Measurements from ENCODE around the gene FOXP1. TPM values are rescaled to one million over a fixed set of nuclear protein-coding genes. Genes with fewer than 3 reads are reported as not detected.

FOXP1 gene
- total and polyA plus RNA-seq, 2 donors from 2014 or later = 6.7 to 87.2 TPM

DNA sequence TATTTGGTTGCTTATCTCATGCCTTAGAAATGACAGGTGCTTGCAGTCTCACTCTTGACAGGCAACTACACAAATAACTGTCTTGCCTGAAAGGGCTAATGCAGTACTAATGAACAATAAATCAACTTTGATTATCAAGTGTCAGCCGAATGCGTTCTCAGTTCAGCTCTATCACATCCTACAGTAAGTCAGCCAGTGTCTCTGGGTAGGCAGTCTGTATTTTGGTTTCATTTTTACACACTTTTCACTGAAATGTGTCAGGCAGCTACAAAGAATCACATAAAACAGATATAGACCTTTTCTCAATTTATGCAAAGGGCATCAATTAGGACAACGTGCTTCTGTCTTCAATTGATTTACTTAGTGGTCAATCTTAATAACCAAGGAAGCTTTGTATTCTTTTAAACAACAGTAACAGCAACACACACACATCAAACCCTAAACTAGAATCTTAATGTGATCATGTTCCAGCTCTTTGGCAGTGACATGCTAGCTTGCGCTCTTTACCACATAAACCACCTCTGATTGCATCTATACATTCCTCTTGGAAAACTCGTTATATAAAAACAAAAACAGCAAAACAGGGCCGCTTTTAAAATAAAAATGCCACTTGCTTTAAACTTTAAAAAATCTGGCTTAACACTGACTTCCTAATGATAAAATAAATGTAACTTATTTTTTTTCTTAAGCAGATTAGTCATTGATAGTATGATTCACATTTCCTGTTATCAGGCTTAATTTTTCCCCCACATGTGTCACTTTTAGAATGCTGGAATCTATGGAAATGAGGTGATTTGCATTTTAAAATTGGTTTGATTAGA is 520.4 kb downstream of the FOXP1 start:
- H3K27ac ChIP-seq (ENCODE audit: low read depth in 2 of 2, low read length in 2 of 2) = peak overlapping the region in 1 of 2 donors; percentile 76
- DNase-seq (peak in 2 of 5 donors; percentile 58 to 59), FAIRE-seq (peak; percentile 19)
- intact Hi-C loops (cut with DNase I) = no loop called here
- H3K4me1 ChIP-seq (ENCODE audit: control insufficient read depth in 2 of 3, insufficient read depth in 2 of 3, low read depth in 1 of 3, low read length in 3 of 3) = peaks cover 0 to 6% (median 2%) of the 10 kb centered on the region in 3 donors
- TF ChIP-seq, protein P1, sequence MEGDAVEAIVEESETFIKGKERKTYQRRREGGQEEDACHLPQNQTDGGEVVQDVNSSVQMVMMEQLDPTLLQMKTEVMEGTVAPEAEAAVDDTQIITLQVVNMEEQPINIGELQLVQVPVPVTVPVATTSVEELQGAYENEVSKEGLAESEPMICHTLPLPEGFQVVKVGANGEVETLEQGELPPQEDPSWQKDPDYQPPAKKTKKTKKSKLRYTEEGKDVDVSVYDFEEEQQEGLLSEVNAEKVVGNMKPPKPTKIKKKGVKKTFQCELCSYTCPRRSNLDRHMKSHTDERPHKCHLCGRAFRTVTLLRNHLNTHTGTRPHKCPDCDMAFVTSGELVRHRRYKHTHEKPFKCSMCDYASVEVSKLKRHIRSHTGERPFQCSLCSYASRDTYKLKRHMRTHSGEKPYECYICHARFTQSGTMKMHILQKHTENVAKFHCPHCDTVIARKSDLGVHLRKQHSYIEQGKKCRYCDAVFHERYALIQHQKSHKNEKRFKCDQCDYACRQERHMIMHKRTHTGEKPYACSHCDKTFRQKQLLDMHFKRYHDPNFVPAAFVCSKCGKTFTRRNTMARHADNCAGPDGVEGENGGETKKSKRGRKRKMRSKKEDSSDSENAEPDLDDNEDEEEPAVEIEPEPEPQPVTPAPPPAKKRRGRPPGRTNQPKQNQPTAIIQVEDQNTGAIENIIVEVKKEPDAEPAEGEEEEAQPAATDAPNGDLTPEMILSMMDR (IDR thresholded peaks at IDR 0.05; ENCODE audit: borderline replicate concordance, extremely low read depth, insufficient read depth) = no peak
- no peaks in the 10 kb centered on the region for H3K27me3 ChIP-seq (ENCODE audit: control insufficient read depth, insufficient read depth, low read length)
- peak overlapping the region in 2 of 3 donors; percentile 67 to 74 for H3K4me3 ChIP-seq (ENCODE audit: low read length in 3 of 3)
- H3K9ac ChIP-seq (ENCODE audit: low read length in 3 of 3) = peak overlapping the region in 2 of 3 donors; percentile 4 to 60
- no peaks in the 10 kb centered on the region for H3K36me3 ChIP-seq (ENCODE audit: control insufficient read depth in 2 of 3, insufficient read depth in 3 of 3, low read length in 3 of 3)
- H3K9me3 ChIP-seq (ENCODE audit: control insufficient read depth in 2 of 3, insufficient read depth in 1 of 3, low read length in 3 of 3) = no peaks in the 10 kb centered on the region

DNA sequence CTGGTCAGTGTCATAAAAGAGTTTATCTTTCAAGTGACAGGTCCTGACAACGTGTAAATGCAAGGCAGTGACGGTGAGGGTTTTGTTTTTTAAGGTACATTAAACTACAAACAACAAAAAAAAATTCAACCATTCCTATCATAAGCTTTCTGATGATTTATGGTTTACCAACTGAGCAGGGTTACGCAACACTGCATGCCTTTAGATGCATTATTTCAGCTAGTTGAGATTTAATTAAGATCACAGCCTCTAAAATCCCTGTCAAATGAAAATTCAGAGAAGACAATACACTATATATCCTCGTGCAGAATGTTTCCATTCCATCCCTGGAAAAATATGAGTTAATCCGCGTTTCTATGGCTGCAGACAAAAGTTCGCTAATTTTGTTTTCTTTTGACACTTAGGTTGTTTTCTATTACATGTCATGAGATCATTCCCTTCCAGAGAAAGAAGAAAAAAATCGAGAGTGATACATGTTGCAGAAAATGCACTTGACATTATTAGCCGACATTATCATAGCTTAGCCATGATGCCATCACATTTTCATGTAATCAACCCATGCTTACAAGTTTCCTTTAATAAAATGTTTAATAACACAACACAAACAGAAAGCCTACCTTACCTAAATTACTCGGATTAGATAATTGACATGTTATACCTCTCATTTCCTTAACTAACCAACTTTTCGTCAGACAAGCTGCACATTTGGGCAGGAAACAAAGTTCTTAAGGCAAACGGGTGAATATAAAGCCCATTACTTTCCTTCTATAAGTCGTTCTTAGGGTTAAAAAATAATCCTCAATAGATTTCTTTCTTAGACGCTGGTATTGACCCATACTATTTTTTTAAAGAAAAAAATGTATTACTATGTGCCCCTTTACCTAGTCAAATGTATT is 521.2 kb downstream of the FOXP1 start:
- TF ChIP-seq, protein P1 (IDR thresholded peaks at IDR 0.05; ENCODE audit: borderline replicate concordance, extremely low read depth, insufficient read depth) = no peak
- peak overlapping the region in 2 of 3 donors; percentile 67 to 74 for H3K4me3 ChIP-seq (ENCODE audit: low read length in 3 of 3)
- no peak for FAIRE-seq

DNA sequence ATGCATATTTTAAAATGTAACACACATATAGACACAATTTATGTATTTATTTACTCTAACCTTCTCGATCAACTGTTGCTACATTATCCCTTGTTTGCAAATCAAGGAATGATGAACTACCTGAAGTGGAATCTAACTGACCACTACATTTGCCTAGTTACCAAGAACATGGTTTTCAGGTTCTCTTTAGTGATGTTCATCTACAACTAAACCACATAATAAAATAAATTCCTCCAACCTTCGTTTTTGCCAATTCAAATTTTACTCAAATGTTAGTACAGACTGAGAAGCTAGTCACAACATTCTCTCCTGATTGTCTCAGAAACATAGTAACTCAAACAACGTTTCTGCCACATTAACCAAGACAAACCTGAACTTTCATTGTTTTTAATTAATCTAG is 521.9 kb downstream of the FOXP1 start:
- intact Hi-C loops (cut with DNase I) = no loop called here
- no peaks in the 10 kb centered on the region for H3K36me3 ChIP-seq (ENCODE audit: control insufficient read depth in 2 of 3, insufficient read depth in 3 of 3, low read length in 3 of 3)
- no peaks in the 10 kb centered on the region for H3K9me3 ChIP-seq (ENCODE audit: control insufficient read depth in 2 of 3, insufficient read depth in 1 of 3, low read length in 3 of 3)
- no peak overlapping the region for H3K9ac ChIP-seq (ENCODE audit: low read length in 3 of 3)
- H3K27me3 ChIP-seq (ENCODE audit: control insufficient read depth, insufficient read depth, low read length) = no peaks in the 10 kb centered on the region
- H3K27ac ChIP-seq (ENCODE audit: low read depth in 2 of 2, low read length in 2 of 2) = no peak overlapping the region
- DNase-seq (no peak), FAIRE-seq (no peak)
- TF ChIP-seq, protein P1 (IDR thresholded peaks at IDR 0.05; ENCODE audit: borderline replicate concordance, extremely low read depth, insufficient read depth) = no peak
- H3K4me1 ChIP-seq (ENCODE audit: control insufficient read depth in 2 of 3, insufficient read depth in 2 of 3, low read depth in 1 of 3, low read length in 3 of 3) = peaks cover 0 to 2% (median 2%) of the 10 kb centered on the region in 3 donors
- H3K4me3 ChIP-seq (ENCODE audit: low read length in 3 of 3) = no peak overlapping the region

More for the DNA sequence above, 521.2 kb downstream of the FOXP1 start:
- H3K27me3 ChIP-seq (ENCODE audit: control insufficient read depth, insufficient read depth, low read length) = no peaks in the 10 kb centered on the region
- no peaks in the 10 kb centered on the region for H3K9me3 ChIP-seq (ENCODE audit: control insufficient read depth in 2 of 3, insufficient read depth in 1 of 3, low read length in 3 of 3)
- H3K27ac ChIP-seq (ENCODE audit: low read depth in 2 of 2, low read length in 2 of 2) = no peak overlapping the region
- intact Hi-C loops (cut with DNase I) = no loop called here
- no peak for DNase-seq
- no peak overlapping the region for H3K9ac ChIP-seq (ENCODE audit: low read length in 3 of 3)
- no peaks in the 10 kb centered on the region for H3K36me3 ChIP-seq (ENCODE audit: control insufficient read depth in 2 of 3, insufficient read depth in 3 of 3, low read length in 3 of 3)
- peaks cover 0 to 6% (median 2%) of the 10 kb centered on the region in 3 donors for H3K4me1 ChIP-seq (ENCODE audit: control insufficient read depth in 2 of 3, insufficient read depth in 2 of 3, low read depth in 1 of 3, low read length in 3 of 3)
